Activated CD4-positive, alpha-beta T cell treated with anti-CD3 and anti-CD28 coated beads, Interleukin-2, amount 50 U/mL, for 1 hour (primary cell): ENCODE measurements around the gene CNTNAP5.

Source experiments
- DNase-seq: peaks from one replicate; pipeline ENCODE4 v3.0.0-alpha.2; 2020

Gene CNTNAP5

GRCh38 chr2:124838406-124838805 lies 813.3 kb downstream of the CNTNAP5 start:
- DNase-seq = no peak

DNA sequence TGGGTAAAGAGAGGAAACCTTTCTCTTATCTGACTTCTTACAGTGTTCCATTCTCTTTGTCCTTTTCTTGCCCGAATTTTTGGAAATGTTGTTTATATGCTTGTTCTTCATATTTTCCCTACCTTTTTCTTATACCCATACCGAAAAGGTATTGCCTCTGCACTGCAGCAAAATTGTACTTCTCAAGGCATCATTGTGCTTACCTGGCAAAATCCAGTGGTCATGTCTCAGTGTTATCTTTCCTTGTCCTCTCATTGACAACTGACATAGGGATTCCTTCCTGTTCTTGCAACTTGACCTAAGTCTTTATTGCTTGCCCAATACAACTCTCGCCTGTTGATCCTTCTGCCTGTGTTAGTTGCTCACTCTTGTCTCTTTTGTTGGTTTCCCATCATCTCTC lies 842.2 kb downstream of the CNTNAP5 start:
- DNase-seq = no peak

GRCh38 chr2:124874219-124874618 lies 849.1 kb downstream of the CNTNAP5 start:
- no peak for DNase-seq

DNA sequence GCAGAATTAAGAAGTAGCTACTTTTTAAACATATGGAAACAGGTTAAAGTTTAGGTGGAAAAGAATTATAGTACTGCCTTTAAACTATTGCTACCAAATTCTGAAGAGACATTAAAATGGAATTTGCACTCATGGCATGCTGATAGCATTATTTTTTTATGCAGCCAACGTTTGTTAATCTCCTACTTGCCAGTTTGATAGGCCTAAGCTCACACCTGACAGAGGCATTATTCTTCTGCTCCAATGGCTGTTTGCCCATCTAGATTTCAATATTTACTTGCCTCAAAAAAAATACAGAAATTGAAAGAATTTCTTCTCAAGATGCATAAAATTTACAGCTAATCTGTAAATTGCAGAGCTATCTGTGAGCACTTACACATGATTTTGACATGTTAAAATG lies 849.6 kb downstream of the CNTNAP5 start:
- no peak for DNase-seq

GRCh38 chr2:124875627-124876244 lies 850.6 kb downstream of the CNTNAP5 start:
- DNase-seq = no peak

GRCh38 chr2:124877141-124877577 lies 852.1 kb downstream of the CNTNAP5 start:
- no peak for DNase-seq

DNA sequence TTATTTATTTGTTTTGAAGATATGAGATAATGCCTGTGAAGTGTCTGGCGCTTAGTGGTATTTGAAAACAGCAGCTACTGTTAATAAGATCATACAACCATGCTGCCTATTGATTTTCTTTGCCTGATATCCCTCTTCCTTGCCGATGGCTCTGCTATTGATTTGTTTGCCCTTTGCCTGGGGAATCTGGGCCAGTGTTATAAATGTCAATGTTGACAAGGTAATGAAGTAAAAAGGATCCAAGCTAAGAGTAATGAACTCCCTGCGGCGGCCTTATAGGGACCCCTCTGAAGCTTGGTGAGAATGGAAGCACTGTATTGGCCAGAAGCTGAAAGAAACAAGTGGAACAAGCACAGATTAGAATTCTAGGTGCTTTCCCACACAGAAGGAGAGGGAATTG lies 854.6 kb downstream of the CNTNAP5 start:
- no peak for DNase-seq

- DNase-seq = no peak
Observed at GRCh38 chr2:124880995-124881394, 855.9 kb downstream of the CNTNAP5 start.

- no peak for DNase-seq
Observed at GRCh38 chr2:124882423-124882822, 857.3 kb downstream of the CNTNAP5 start.

- DNase-seq = no peak
Observed at GRCh38 chr2:124883595-124883994, 858.5 kb downstream of the CNTNAP5 start.

GRCh38 chr2:124884315-124884714 lies 859.2 kb downstream of the CNTNAP5 start:
- DNase-seq = no peak

DNA sequence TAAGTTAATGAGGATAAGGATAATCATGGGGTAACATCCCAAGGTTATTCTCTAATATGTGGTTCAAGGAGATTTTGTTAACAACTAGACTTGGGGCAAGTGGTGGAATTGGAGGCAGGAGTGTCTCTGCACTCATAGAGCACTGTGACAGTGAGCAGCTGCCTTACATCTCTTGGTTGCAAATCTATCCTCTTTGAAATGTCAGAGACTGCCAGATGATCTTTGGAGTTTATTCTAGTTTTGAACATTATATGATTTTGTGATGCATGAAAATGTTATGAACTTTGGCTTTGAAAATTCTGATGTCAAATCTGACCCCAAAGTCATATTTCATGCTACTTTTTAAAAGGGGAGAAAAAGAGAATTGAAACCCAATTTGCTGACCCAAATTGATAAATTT lies 861.1 kb downstream of the CNTNAP5 start:
- no peak for DNase-seq

DNA sequence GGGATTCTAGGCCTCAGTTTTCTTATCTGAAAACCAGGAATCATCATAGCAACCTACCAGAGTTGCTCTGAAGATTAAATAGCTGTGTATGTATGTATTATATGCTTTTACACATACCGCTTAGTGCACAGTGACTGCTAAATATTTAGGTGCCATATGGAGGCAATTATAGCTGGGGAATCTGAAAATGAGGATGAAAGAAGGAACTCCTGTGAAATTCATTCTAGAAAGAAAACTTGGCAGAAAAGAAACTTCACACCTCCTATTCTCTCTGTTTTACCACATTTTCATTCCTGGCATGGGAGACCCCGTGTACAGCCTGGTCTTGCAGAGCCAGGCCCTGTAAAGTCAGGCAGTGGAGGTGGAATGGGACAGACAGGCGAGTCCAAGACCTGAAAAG lies 862.4 kb downstream of the CNTNAP5 start:
- DNase-seq = no peak

DNA sequence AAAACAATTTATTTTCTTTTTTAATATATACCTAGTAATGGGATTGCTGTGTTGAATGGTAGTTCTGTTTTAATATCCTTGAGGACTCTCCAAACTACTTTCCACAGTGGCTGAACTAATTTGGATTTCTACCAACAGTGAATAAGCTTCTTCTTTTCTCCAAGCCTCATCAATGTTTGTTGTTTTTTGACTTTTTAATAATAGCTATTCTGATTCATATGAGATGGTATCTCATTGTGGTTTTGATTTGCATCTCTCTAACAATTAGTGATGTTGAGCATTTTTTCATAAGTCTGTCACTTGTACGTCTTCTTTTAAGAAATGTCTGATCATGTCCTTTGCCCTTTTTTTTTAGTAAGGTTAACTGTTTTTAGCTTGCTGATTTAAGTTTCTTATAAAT lies 863.3 kb downstream of the CNTNAP5 start:
- no peak for DNase-seq

- DNase-seq = no peak
Observed at GRCh38 chr2:124894199-124894598, 869.1 kb downstream of the CNTNAP5 start.

DNA sequence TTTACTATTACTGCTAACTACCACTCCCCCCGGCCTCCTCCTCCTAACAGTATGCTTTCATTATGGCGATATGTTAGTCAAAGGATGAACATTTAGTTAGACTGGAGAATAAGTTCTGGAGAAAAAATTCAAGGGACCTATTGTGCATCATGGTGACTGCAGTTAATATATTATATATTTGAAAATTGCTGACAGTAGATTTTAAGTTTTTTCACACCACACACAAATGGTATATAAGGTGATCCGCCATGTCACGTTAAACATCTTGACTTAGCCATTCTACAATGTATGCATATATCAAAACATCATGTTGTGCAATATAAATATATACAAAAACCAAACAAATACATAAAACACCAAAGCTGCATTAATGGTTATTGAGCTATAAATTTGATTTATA lies 873.7 kb downstream of the CNTNAP5 start:
- no peak for DNase-seq

DNA sequence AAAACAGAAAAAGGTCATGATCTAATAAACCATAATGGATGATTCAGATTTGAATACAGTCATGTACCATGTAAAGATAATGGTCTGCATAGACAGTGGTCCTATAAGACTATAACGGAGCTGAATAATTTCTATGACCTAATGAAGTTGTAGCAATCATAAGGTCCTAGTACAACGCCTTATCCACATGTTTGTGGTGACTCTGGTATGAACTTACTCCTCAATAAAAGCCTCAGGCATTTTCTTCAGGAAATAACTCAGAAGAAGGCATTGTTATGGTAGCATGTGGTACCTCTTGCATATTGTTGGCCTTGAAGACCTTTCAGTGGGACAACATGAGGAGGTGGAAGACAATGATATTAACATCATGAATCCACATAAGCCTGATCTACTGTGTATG lies 883.3 kb downstream of the CNTNAP5 start:
- DNase-seq = no peak

DNA sequence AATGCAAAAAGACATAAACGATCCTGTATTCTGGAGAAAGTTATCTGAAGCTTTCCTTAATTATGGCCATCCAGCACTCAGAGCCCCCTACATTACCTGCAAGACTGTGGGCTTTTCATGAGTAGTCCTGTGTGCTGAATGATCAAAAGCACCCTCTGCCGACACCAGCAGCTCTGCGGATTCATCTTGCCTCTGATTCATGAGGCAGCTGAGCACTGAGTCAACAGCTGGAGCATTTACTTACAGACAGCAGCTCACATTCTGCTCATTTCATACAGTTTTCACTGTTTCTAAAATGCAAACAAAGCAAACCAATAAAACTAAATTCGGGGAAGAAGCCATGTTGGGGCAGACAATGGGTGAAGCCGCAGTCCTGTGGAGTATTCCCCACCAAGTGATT lies 886.5 kb downstream of the CNTNAP5 start:
- no peak for DNase-seq

DNA sequence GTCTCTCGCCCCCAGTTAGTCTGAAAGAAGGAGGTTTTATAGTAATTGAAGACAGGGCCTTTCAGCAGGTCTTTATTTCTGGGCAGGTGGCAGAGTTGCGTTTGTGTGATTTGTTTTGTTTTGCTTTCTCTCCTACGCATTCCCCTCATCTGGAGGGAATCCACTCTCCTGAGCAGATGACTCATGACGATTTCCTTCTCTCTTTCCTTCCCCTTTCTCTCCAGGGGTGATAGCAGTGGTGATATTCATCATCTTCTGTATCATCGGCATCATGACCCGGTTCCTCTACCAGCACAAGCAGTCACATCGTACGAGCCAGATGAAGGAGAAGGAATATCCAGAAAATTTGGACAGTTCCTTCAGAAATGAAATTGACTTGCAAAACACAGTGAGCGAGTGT lies 888.8 kb downstream of the CNTNAP5 start:
- no peak for DNase-seq

- DNase-seq = no peak
Observed at GRCh38 chr2:124915567-124915966, 890.5 kb downstream of the CNTNAP5 start.

GRCh38 chr2:124919296-124919695 lies 894.2 kb downstream of the CNTNAP5 start:
- DNase-seq = no peak

DNA sequence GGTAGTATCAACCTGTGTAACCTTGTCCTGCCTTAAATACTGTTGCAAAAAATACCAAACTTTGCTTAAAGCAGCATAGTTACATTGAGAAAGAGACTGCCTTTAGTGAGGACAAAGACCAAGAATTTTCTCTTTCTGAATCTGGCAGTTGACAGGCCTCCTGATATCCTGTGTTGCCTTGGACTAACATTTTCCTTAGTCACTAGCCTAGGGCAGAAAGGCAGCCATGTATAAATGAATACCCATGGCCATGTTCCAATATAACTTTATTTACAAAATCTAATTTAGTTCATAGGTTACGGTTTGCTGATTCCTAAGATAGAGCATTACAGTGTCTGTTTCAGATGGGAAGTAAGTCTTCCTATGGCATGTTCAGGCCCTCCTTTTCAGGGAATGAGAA lies 895.4 kb downstream of the CNTNAP5 start:
- DNase-seq = no peak

- no peak for DNase-seq
Observed at GRCh38 chr2:124921191-124921590, 896.1 kb downstream of the CNTNAP5 start.

DNA sequence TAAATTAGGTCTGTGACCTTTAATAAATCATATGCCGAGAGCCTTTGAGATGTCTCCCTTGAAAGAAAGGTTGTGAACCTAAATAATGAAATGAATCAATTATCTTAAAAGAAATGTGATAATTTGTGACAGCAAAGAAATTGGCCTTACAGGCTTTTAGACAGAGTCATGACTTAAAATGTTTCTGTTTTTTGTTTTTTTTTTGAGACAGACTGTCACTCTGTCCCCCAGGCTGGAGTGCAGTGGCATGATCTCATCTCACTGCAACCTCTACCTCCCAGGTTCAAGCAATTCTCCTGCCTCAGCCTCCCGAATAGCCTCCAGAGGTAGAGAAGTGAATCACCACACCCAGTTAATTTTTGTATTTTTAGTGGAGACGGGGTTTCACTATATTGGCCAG lies 898.0 kb downstream of the CNTNAP5 start:
- no peak for DNase-seq

DNA sequence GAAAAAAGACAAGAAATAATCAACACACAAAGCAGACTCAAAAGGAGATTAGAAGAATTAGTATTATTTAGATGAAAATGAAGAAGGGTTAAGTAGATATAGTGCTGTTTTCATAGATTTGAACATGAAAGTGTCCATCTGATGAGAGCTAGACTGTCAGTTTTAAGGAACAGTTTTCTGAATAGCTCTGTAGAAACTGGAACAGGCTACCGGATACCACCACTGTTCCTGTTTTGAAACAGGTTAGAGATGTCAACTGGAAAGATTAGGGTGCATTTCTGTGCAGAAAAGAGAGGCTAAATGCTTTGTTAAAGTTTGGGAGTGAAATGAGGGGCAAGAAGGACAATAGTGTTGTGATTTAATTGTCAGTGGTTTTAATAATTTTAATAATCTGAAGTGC lies 908.8 kb downstream of the CNTNAP5 start:
- DNase-seq = no peak

DNA sequence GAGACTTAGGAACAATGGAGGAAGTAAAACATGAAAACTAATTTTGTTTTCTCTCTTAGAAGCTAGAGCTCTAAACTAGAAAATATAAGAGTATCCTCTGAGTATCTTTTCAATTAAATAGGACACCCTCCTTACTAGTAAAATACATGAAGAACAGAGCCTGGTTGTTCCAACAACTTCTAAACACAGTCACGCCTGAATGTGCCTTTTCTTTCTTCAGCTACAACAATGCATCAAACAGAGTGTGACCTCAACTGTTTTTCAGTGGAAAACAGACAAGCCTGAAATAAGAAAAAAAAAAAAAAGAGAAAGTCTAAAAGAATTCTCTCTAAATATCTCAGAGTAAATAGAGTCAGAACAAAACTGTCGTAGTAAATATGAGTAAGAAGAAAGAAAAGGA lies 928.8 kb downstream of the CNTNAP5 start:
- no peak for DNase-seq
